A673 (cell line): ENCODE results near the gene CBX3. TPM values are rescaled to one million over a fixed set of nuclear protein-coding genes. Genes with fewer than 3 reads are reported as not detected.
"Not testable (repeated sequence)": the region's sequence is repeated elsewhere in the genome, so short reads cannot be mapped to it uniquely, and the experiment has no call there.

Experiments used
- BruUV-seq: library from RNA; stranded (reverse); fragments of 400-500 nt; replicated peaks from 2 replicates; lab custom pipeline; 2021; lab: Mats Ljungman, UMichigan
- CTCF ChIA-PET: fragments of 300-600 bp; sonication (Branson Sonifier 250); formaldehyde crosslinking; loops from one replicate; lab custom pipeline; 2022; ENCODE audit warnings: antibody characterized with exemption; lab: Charles Lee
- POLR2A ChIA-PET: fragments of 300-600 bp; sonication (Branson Sonifier 250); formaldehyde crosslinking; loops from one replicate; lab custom pipeline; 2022; ENCODE audit warnings: antibody characterized with exemption; ENCODE audit not compliant: low non-redundant PET; lab: Charles Lee
- DNase-seq: peaks from one replicate; pipeline ENCODE4 v3.0.0-alpha.2; 2015; ENCODE audit warnings: low spot score
- H3K27ac ChIP-seq: fragments of 200-600 bp; sonication (generic); 2 replicates; pipeline ENCODE4 v1.5.1; 2016; ENCODE audit warnings: mixed run types, low read depth, mild to moderate bottlenecking, mixed read lengths, antibody characterized with exemption, low read length; ENCODE audit not compliant: poor library complexity, severe bottlenecking
- H3K27me3 ChIP-seq: fragments of 200-600 bp; sonication (generic); replicated peaks from 2 replicates; pipeline ENCODE4 v1.6.1; 2017; ENCODE audit warnings: mixed run types, low read depth, mild to moderate bottlenecking, mixed read lengths, antibody characterized with exemption, low read length; ENCODE audit not compliant: insufficient read depth, poor library complexity
- H3K36me3 ChIP-seq: fragments of 200-600 bp; sonication (generic); 2 replicates; pipeline ENCODE4 v1.6.1; 2016; ENCODE audit warnings: mixed run types, mild to moderate bottlenecking, mixed read lengths, antibody characterized with exemption, low read length; ENCODE audit not compliant: insufficient read depth, poor library complexity, severe bottlenecking
- H3K4me1 ChIP-seq: fragments of 200-600 bp; sonication (generic); 2 replicates; pipeline ENCODE4 v1.6.1; 2017; ENCODE audit warnings: mixed run types, mild to moderate bottlenecking, mixed read lengths, antibody characterized with exemption, low read length; ENCODE audit not compliant: insufficient read depth, poor library complexity, severe bottlenecking
- H3K4me3 ChIP-seq: fragments of 200-600 bp; sonication (generic); 2 replicates; pipeline ENCODE4 v1.5.1; 2016; ENCODE audit warnings: low read depth, mixed run types, mild to moderate bottlenecking, mixed read lengths, low read length; ENCODE audit not compliant: poor library complexity, severe bottlenecking
- H3K9me3 ChIP-seq: fragments of 200-600 bp; sonication (generic); 2 replicates; pipeline ENCODE4 v1.6.1; 2016; ENCODE audit warnings: mixed run types, low read depth, mild to moderate bottlenecking, mixed read lengths, antibody characterized with exemption, low read length; ENCODE audit not compliant: poor library complexity, severe bottlenecking
- CTCF ChIP-seq: fragments of 300-800, 200-600 bp; sonication (generic); conservative IDR thresholded peaks from 2 replicates; pipeline ENCODE4 v1.5.1; 2017; ENCODE audit warnings: low read depth, mild to moderate bottlenecking, antibody characterized with exemption, low read length, moderate library complexity, mixed read lengths
- EZH2 ChIP-seq: fragments of 200-600 bp; sonication (generic); IDR thresholded peaks from 2 replicates; pipeline ENCODE4 v1.6.1; 2017; ENCODE audit warnings: borderline replicate concordance, low read depth, mild to moderate bottlenecking, mixed read lengths, antibody characterized with exemption, low read length; ENCODE audit not compliant: poor library complexity, severe bottlenecking
- intact Hi-C: fragments of 100-400 bp; cut with micrococcal nuclease; formaldehyde crosslinking; loops from one replicate; pipeline ENCODE4 v1.10.0; 2022; ENCODE audit not compliant: unreplicated experiment
- total RNA-seq: library from RNA; stranded (reverse); gene quantifications from 2 replicates; pipeline ENCODE4 v1.2.3, GENCODE V29; 2021

CBX3 gene
- total RNA-seq, 1 experiment from 2014 or later = 228 TPM

GRCh38 chr7:26172048-26172447 is 29.5 kb upstream of the CBX3 start:
- no peaks in the 10 kb centered on the region for H3K27me3 ChIP-seq
- no TSS peak for BruUV-seq
- H3K4me3 ChIP-seq = no peak overlapping the region
- TF ChIP-seq EZH2 (no peak), CTCF (no peak)
- H3K27ac ChIP-seq = no peak overlapping the region
- ChIA-PET CTCF (no interaction called here), POLR2A (no interaction called here)
- no peaks in the 10 kb centered on the region for H3K9me3 ChIP-seq
- no peak for DNase-seq
- no peaks in the 10 kb centered on the region for H3K4me1 ChIP-seq
- H3K36me3 ChIP-seq = no peaks in the 10 kb centered on the region
- intact Hi-C loops = no loop called here

- H3K27me3 ChIP-seq, CTCF ChIA-PET, H3K4me3 ChIP-seq, H3K27ac ChIP-seq, BruUV-seq, H3K36me3 ChIP-seq, H3K4me1 ChIP-seq, DNase-seq, H3K9me3 ChIP-seq, intact Hi-C loops: not testable (repeated sequence)
- POLR2A ChIA-PET = interaction anchor here (0.6 kb wide), 1 partner anchor 105 kb away, joined by 6 read pairs; no protein-coding TSS in a partner anchor
These were observed 25.6 kb upstream of the CBX3 start for GRCh38 chr7:26175903-26176302.

GRCh38 chr7:26176696-26177095 is 24.8 kb upstream of the CBX3 start:
- BruUV-seq, POLR2A ChIA-PET, H3K4me3 ChIP-seq, CTCF ChIA-PET, H3K27me3 ChIP-seq, intact Hi-C loops, H3K36me3 ChIP-seq, H3K27ac ChIP-seq, H3K4me1 ChIP-seq, H3K9me3 ChIP-seq, DNase-seq: not testable (repeated sequence)

- H3K36me3 ChIP-seq, CTCF ChIA-PET, H3K9me3 ChIP-seq, BruUV-seq, H3K4me1 ChIP-seq, H3K27me3 ChIP-seq, intact Hi-C loops, H3K27ac ChIP-seq, H3K4me3 ChIP-seq, POLR2A ChIA-PET, DNase-seq: not testable (repeated sequence)
These were observed 24.3 kb upstream of the CBX3 start for GRCh38 chr7:26177269-26177668.
